K562 (cell line): ENCODE data around the gene SHANK1. TPM values are rescaled to one million over a fixed set of nuclear protein-coding genes. Genes with fewer than 3 reads are reported as not detected.
A peak's percentile ranks its signal among the peaks of the same experiment; 100 is the strongest.

Experiments
- ATAC-seq: fragments of 200-7000 bp; cut with Tn5 transposase; 3 replicates; pipeline ENCODE4 v1.9.1; 2020; ENCODE audit warnings: moderate library complexity
- BruUV-seq: library from RNA; stranded (reverse); fragments of 400-500 nt; replicated peaks from 2 replicates; lab custom pipeline; 2021; lab: Mats Ljungman, UMichigan
- CTCF ChIA-PET: fragments of 300-600 bp; formaldehyde crosslinking; extraction: SDS; loops from one replicate; lab custom pipeline; 2021; ENCODE audit warnings: low intra/inter-chr PET ratio; lab: Yijun Ruan, JAX
- POLR2A ChIA-PET: fragments of 300-600, 350-650 bp; sonication (Branson Sonifier 250); formaldehyde crosslinking; extraction: SDS; loops from one replicate; lab custom pipeline; 2021; ENCODE audit warnings: antibody characterized with exemption, inconsistent platforms; lab: Yijun Ruan, JAX
- DNase-seq, 4 experiments: peaks; one replicate each; pipeline versions ENCODE4 v3.0.0 to v3.0.0-alpha.2; 2011 to 2018; ENCODE audit warnings: low spot score in 3 of 4, mixed read lengths in 3 of 4; ENCODE audit errors: extremely low read depth in 1 of 4
- FAIRE-seq: peaks from 2 replicates; lab custom pipeline; 2011; peaks lifted over from hg19 to GRCh38; lab: Jason Lieb, UNC
- H2AFZ ChIP-seq: 2 replicates; pipeline ENCODE4 v1.6.0; 2011; ENCODE audit warnings: low read depth, low read length, control low read depth, inconsistent platforms
- H3K27ac ChIP-seq: fragments of 200-600 bp; 3 replicates; pipeline ENCODE4 v1.8.0; 2011; ENCODE audit warnings: low read depth, mild to moderate bottlenecking, control low read depth, inconsistent platforms, low read length, moderate library complexity, mixed read lengths; ENCODE audit errors: extremely low read depth
- H3K27me3 ChIP-seq, 2 experiments: fragments of 300-600 bp in 1 of 2; 2 replicates in 1 of 2; 3 replicates in 1 of 2; pipeline versions ENCODE4 v1.6.0 to v1.8.0; 2011; ENCODE audit warnings: inconsistent platforms in 2 of 2, low read length in 2 of 2, mild to moderate bottlenecking in 1 of 2, mixed read lengths in 1 of 2, moderate library complexity in 1 of 2; ENCODE audit not compliant: control insufficient read depth in 2 of 2, insufficient read depth in 2 of 2
- H3K36me3 ChIP-seq: fragments of 300-600 bp; 3 replicates; pipeline ENCODE4 v1.8.0; 2011; ENCODE audit warnings: mild to moderate bottlenecking, low read length, inconsistent platforms; ENCODE audit not compliant: control insufficient read depth, insufficient read depth
- H3K4me1 ChIP-seq, 2 experiments: fragments of 200-600 bp in 1 of 2; replicated peaks in 1 of 2; 2 replicates in 1 of 2; 3 replicates in 1 of 2; pipeline versions ENCODE4 v1.5.1 to v1.8.0; 2011; ENCODE audit warnings: inconsistent platforms in 2 of 2, low read length in 2 of 2, mild to moderate bottlenecking in 1 of 2, mixed read lengths in 1 of 2, moderate library complexity in 1 of 2; ENCODE audit not compliant: control insufficient read depth in 2 of 2, insufficient read depth in 2 of 2
- H3K4me2 ChIP-seq: 2 replicates; pipeline ENCODE4 v1.6.1; 2011; ENCODE audit warnings: low read length, control low read depth, inconsistent platforms, mixed read lengths; ENCODE audit not compliant: insufficient read depth
- H3K4me3 ChIP-seq: fragments of 200-600 bp; sonication (generic), shearing (Covaris generic); 2 replicates; pipeline ENCODE4 v1.5.1; 2016; ENCODE audit warnings: control low read depth, inconsistent platforms
- H3K79me2 ChIP-seq: fragments of 200-600 bp; 3 replicates; pipeline ENCODE4 v1.8.0; 2011; ENCODE audit warnings: low read length, inconsistent platforms; ENCODE audit not compliant: control insufficient read depth, insufficient read depth
- H3K9ac ChIP-seq, 2 experiments: 2 replicates each; pipeline versions ENCODE4 v1.6.0 to v1.6.1; 2011; ENCODE audit warnings: low read depth in 2 of 2, low read length in 2 of 2, control low read depth in 1 of 2, inconsistent platforms in 1 of 2, mild to moderate bottlenecking in 1 of 2, mixed read lengths in 1 of 2; ENCODE audit not compliant: insufficient read depth in 1 of 2
- H3K9me1 ChIP-seq: one replicate; pipeline ENCODE4 v1.6.0; 2011; ENCODE audit warnings: inconsistent platforms, mild to moderate bottlenecking, low read length, moderate library complexity; ENCODE audit not compliant: control insufficient read depth, insufficient read depth
- H3K9me3 ChIP-seq: replicated peaks from 2 replicates; pipeline ENCODE4 v1.5.1; 2011; ENCODE audit warnings: low read depth, low read length, inconsistent platforms; ENCODE audit not compliant: control insufficient read depth, insufficient read depth
- H4K20me1 ChIP-seq: replicated peaks from 2 replicates; pipeline ENCODE4 v1.6.1; 2011; ENCODE audit warnings: low read length, inconsistent platforms, mixed read lengths; ENCODE audit not compliant: control insufficient read depth, insufficient read depth
- CHD4 ChIP-seq: fragments of 200-600 bp; sonication (generic); IDR thresholded peaks from 3 replicates; pipeline ENCODE4 v1.6.1; 2012; ENCODE audit warnings: low read depth, mild to moderate bottlenecking, mixed read lengths, low read length, inconsistent platforms; ENCODE audit not compliant: insufficient read depth, insufficient replicate concordance, poor library complexity, severe bottlenecking
- EP400 ChIP-seq: fragments of 450-650 bp; IDR thresholded peaks from 2 replicates; pipeline ENCODE4 v1.6.1; 2017; ENCODE audit warnings: antibody characterized with exemption, mild to moderate bottlenecking, moderate library complexity
- GATA2 ChIP-seq: sonication (generic); formaldehyde crosslinking; IDR thresholded peaks from 2 replicates; pipeline ENCODE4 v1.4.0; 2020; ENCODE audit warnings: mild to moderate bottlenecking, missing genetic modification reagents
- MTA1 ChIP-seq: fragments of 450-650 bp; IDR thresholded peaks from 2 replicates; pipeline ENCODE4 v1.6.1; 2017; ENCODE audit warnings: borderline replicate concordance
- NBN ChIP-seq: fragments of 450-650 bp; IDR thresholded peaks from 2 replicates; pipeline ENCODE4 v1.6.1; 2016; ENCODE audit warnings: low read depth, mild to moderate bottlenecking
- NFXL1 ChIP-seq: fragments of 450-650 bp; formaldehyde crosslinking; IDR thresholded peaks from 2 replicates; pipeline ENCODE4 v1.4.0; 2021; ENCODE audit warnings: mild to moderate bottlenecking
- PHF21A ChIP-seq: fragments of 450-650 bp; IDR thresholded peaks from 2 replicates; pipeline ENCODE4 v1.6.1; 2017; ENCODE audit warnings: low read depth, borderline replicate concordance
- PPARD ChIP-seq: fragments of 250-450 bp; sonication (Bioruptor Pico); IDR thresholded peaks from 2 replicates; pipeline ENCODE4 v1.8.0; 2022; ENCODE audit warnings: inconsistent platforms, mild to moderate bottlenecking, moderate library complexity
- PURB ChIP-seq: sonication (generic); formaldehyde crosslinking; IDR thresholded peaks from 2 replicates; pipeline ENCODE4 v1.9.0; 2021; ENCODE audit warnings: low read depth, mild to moderate bottlenecking, missing genetic modification reagents
- TAF1 ChIP-seq: IDR thresholded peaks from 2 replicates; pipeline ENCODE4 v1.6.1; 2011; ENCODE audit warnings: mild to moderate bottlenecking, low read length, moderate library complexity; ENCODE audit not compliant: insufficient read depth, control insufficient read depth, severe bottlenecking; ENCODE audit errors: extremely low read depth
- TCF7L2 ChIP-seq: fragments of 150-350 bp; IDR thresholded peaks from 2 replicates; pipeline ENCODE4 v1.6.1; 2016; ENCODE audit warnings: low read depth, mild to moderate bottlenecking, low read length, moderate library complexity
- YY1 ChIP-seq, 3 experiments: IDR thresholded peaks; 2 replicates each; pipeline ENCODE4 v1.6.1; 2011; ENCODE audit warnings: low read length in 2 of 3, mild to moderate bottlenecking in 2 of 3, moderate library complexity in 2 of 3, borderline replicate concordance in 1 of 3, control low read depth in 1 of 3, low read depth in 1 of 3; ENCODE audit not compliant: insufficient read depth in 3 of 3, insufficient replicate concordance in 2 of 3, control insufficient read depth in 1 of 3, insufficient read length in 1 of 3; ENCODE audit errors: extremely low read depth in 1 of 3
- ZNF184 ChIP-seq: sonication (generic); formaldehyde crosslinking; IDR thresholded peaks from 2 replicates; pipeline ENCODE4 v1.5.0; 2020; ENCODE audit warnings: missing genetic modification reagents
- ZNF695 ChIP-seq: fragments of 450-650 bp; formaldehyde crosslinking; IDR thresholded peaks from 2 replicates; pipeline ENCODE4 v1.4.0; 2020; ENCODE audit warnings: mild to moderate bottlenecking, moderate library complexity
- WGBS: fragments of 100-300 bp; shearing (Covaris generic); methylation state at CpG from one replicate; pipeline ENCODE4 v1.1.6; 2016; ENCODE audit warnings: low coverage, mixed read lengths; ENCODE audit not compliant: insufficient coverage; ENCODE audit errors: missing lambda C conversion rate; 5-methylcytosine and 5-hydroxymethylcytosine counted together
- in situ Hi-C: fragments of 300-500 bp; cut with MboI; formaldehyde crosslinking; loops from 4 replicates; pipeline ENCODE4 v1.15.0; 2018; ENCODE audit warnings: inconsistent platforms, mixed read lengths
- intact Hi-C: fragments of 100-400 bp; cut with micrococcal nuclease; formaldehyde crosslinking; loops from 2 replicates; pipeline ENCODE4 v1.14.2; 2022
- polyA plus RNA-seq, 8 experiments: library from polyadenylated mRNA; depleted of rRNA in 4 of 8; stranded (reverse) in 5 of 8; unstranded in 3 of 8; fragments of >200 nt; fragmentation: Nextera tagmentation in 2 of 8; fragmentation: Illumina TruSeq in 1 of 8; extraction: Ambion mirVana in 2 of 8; extraction: Trizol in 1 of 8; gene quantifications; 2 replicates each; pipeline versions ENCODE4 v1.2.1 to v1.2.3, GENCODE V29; 2011 to 2014; ENCODE audit warnings: inconsistent platforms in 1 of 8, missing spikeins in 1 of 8
- total RNA-seq, 7 experiments: library from RNA; depleted of rRNA in 6 of 7; stranded (reverse); fragments of >200 nt in 6 of 7; fragmentation: Illumina TruSeq in 2 of 7; extraction: Trizol in 2 of 7; gene quantifications; 2 replicates each; pipeline versions ENCODE4 v1.2.1 to v1.2.3, GENCODE V29; 2011 to 2021; ENCODE audit warnings: low replicate concordance in 1 of 7
- TF ChIP-seq, protein P1 (sequence below), 3 experiments: IDR thresholded peaks in 2 of 3; conservative IDR thresholded peaks in 1 of 3; 2 replicates each; pipeline ENCODE4 v1.5.1; 2011 to 2012; ENCODE audit warnings: low read length in 3 of 3, mild to moderate bottlenecking in 3 of 3, control low read depth in 2 of 3, improper control_type of control experiment in 1 of 3, inconsistent platforms in 1 of 3, low read depth in 1 of 3, mixed read lengths in 1 of 3, moderate library complexity in 1 of 3; ENCODE audit not compliant: insufficient read depth in 2 of 3

Gene SHANK1
- total and polyA plus RNA-seq, 9 of the 15 experiments (the other 6 are each of a cell fraction or from before 2014, with no cell fraction given) = 0.33 to 1.3 (median 0.55) TPM; not detected in 2

DNA sequence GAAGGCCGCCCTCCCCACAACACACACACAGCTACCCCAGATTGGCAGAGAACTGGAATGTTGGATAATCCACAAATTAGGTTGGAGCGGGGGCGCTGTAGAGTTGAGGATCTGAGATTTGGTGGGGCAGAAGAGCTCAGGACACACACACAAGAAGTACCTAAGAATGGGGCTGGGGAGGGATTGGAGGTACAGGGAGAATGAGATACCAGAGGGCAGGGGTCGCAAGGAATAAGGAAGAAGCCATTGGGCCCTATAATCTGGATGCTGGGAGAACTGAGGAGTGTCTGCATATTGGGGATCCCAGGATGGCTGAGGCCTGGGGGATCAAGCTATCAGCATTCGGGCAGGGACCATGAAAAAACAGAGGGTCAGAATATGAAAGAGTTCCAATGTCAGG is 91.5 kb downstream of the SHANK1 start:
- in situ Hi-C loops = no loop called here
- no peaks in the 10 kb centered on the region for H3K9me1 ChIP-seq
- no peak for FAIRE-seq
- H3K4me2 ChIP-seq = no peak overlapping the region
- H2AFZ ChIP-seq = no peak overlapping the region
- CTCF ChIA-PET = no interaction called here
- no peaks in the 10 kb centered on the region for H4K20me1 ChIP-seq
- ATAC-seq = no peak
- H3K9me3 ChIP-seq = no peaks in the 10 kb centered on the region
- peaks cover 0 to 21% of the 10 kb centered on the region in 2 experiments; a peak in 2 of 5 replicates for H3K4me1 ChIP-seq
- POLR2A ChIA-PET = interaction anchor here (1.4 kb wide), 1 partner anchor 97 kb away, joined by 3 read pairs; no protein-coding TSS in a partner anchor
- no peak overlapping the region for H3K9ac ChIP-seq
- no peak for DNase-seq
- no peak overlapping the region for H3K4me3 ChIP-seq
- intact Hi-C loops = no loop called here
- H3K27ac ChIP-seq = no peak overlapping the region
- H3K36me3 ChIP-seq = no peaks in the 10 kb centered on the region
- no peaks in the 10 kb centered on the region for H3K79me2 ChIP-seq
- no TSS peak for BruUV-seq
- WGBS = 30% methylated on average over 5 of the region's 5 CpGs
- no peaks in the 10 kb centered on the region for H3K27me3 ChIP-seq
- TF ChIP-seq NBN = no peak
- TF ChIP-seq, protein P1, sequence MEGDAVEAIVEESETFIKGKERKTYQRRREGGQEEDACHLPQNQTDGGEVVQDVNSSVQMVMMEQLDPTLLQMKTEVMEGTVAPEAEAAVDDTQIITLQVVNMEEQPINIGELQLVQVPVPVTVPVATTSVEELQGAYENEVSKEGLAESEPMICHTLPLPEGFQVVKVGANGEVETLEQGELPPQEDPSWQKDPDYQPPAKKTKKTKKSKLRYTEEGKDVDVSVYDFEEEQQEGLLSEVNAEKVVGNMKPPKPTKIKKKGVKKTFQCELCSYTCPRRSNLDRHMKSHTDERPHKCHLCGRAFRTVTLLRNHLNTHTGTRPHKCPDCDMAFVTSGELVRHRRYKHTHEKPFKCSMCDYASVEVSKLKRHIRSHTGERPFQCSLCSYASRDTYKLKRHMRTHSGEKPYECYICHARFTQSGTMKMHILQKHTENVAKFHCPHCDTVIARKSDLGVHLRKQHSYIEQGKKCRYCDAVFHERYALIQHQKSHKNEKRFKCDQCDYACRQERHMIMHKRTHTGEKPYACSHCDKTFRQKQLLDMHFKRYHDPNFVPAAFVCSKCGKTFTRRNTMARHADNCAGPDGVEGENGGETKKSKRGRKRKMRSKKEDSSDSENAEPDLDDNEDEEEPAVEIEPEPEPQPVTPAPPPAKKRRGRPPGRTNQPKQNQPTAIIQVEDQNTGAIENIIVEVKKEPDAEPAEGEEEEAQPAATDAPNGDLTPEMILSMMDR (IDR thresholded peaks at IDR 0.05 in 2 of 3, conservative IDR thresholded peaks at IDR 0.05 in 1 of 3; ENCODE audit: insufficient read depth in 2 of 3, low read depth in 1 of 3, low read length in 3 of 3) = peak in 1 of 3 experiments; percentile 14; a peak in 1 of 6 replicates

DNA sequence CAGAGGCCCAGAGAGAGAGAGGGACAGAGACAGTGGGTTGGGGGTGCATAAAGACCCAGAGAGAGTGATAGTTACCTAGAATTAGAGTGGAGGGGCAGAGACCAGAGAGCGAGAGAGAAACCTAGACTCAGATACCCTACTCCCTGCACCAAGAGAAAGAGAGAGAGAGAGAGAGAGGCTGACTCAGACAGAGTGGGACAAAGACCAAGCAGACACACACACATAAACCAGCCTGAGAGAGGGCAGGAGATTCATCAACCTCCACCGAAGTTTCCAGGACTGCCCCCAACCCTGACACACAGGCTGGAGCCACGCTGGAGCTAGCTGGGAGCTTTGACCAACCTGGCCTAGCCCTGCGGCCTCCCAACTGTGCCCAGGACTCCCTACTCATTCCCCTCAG is 92.8 kb downstream of the SHANK1 start:
- Histone ChIP-seq H3K4me1 (peaks cover 0 to 15% of the 10 kb centered on the region in 2 experiments; a peak in 2 of 5 replicates), H3K27ac (no peak overlapping the region), H3K9ac (no peak overlapping the region), H3K4me2 (no peak overlapping the region), H3K36me3 (no peaks in the 10 kb centered on the region), H3K9me3 (no peaks in the 10 kb centered on the region), H3K27me3 (no peaks in the 10 kb centered on the region), H3K4me3 (no peak overlapping the region), H4K20me1 (no peaks in the 10 kb centered on the region), H3K9me1 (no peaks in the 10 kb centered on the region), H2AFZ (no peak overlapping the region), H3K79me2 (no peaks in the 10 kb centered on the region)
- BruUV-seq = no TSS peak
- 21% methylated on average over 4 of the region's 4 CpGs for WGBS
- ChIA-PET POLR2A (no interaction called here), CTCF (no interaction called here)
- intact Hi-C loops (no loop called here), in situ Hi-C loops (no loop called here)
- ATAC-seq (no peak), DNase-seq (no peak), FAIRE-seq (no peak)
- TF ChIP-seq ZNF695 (no peak), PURB (no peak), TAF1 (no peak), PHF21A (no peak), GATA2 (CRISPR knock-in tag) (no peak), CHD4 (no peak), EP400 (no peak), ZNF184 (no peak), MTA1 (no peak), TCF7L2 (no peak), NFXL1 (CRISPR knock-in tag) (no peak), PPARD (CRISPR knock-in tag) (no peak), YY1 (IDR thresholded peaks at IDR 0.05; ENCODE audit: borderline replicate concordance in 1 of 3, control insufficient read depth in 1 of 3, extremely low read depth in 1 of 3, insufficient read depth in 3 of 3, insufficient read length in 1 of 3, insufficient replicate concordance in 2 of 3, low read depth in 1 of 3, low read length in 2 of 3) (no peak)
